ENCODE data around the gene TRIM26.

- TF ChIP-seq ZNF274 (IDR thresholded peaks at IDR 0.05; ENCODE audit: low read depth, low read length) (no peak), YY1 (IDR thresholded peaks at IDR 0.05; ENCODE audit: insufficient read depth, insufficient read length) (no peak), SUZ12 (IDR thresholded peaks at IDR 0.05; ENCODE audit: extremely low read depth, insufficient read depth, insufficient read length) (no peak)
Measured at GRCh38 chr6:30180145-30180544, 33.1 kb downstream of the TRIM26 start.
